Measurements from ENCODE around the gene FANCE. TPM values are rescaled to one million over a fixed set of nuclear protein-coding genes. Genes with fewer than 3 reads are reported as not detected.
A peak's percentile ranks its signal among the peaks of the same experiment; 100 is the strongest.

The FANCE gene
- total RNA-seq, 1 donor, result 16.6 TPM

DNA sequence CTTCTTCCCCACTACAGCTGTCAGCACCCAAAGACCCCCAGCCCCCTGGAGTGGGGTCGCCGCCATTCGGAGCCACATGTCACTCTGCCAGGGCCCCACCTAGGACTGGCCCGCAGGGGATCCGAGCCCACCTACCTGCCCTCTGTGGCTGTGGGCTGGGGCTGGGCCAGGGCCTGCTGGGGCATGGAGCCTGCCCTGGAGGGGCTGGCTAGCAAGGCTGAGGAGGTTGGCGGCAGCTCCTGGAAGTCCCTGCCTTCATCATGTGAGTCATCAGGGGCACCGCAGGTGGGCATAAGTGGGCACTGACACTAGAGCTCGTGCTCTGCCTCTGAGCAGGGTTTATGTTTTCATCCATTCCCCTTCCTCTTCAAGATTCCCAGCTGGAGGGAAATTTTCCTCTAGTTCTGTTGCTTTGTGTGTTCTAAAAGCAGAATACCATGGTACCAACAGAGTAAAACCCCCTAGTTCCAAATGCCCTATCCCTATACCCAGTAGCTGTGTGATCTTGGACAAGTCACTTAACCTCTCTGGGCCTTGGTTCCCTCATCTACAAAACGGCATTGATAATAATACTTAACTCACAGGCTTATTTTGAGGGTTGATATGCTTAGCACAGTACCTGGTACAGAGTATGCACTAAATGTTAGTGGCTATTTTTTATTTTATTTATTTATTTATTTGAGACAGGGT is 8.7 kb upstream of the FANCE start:
- H3K4me2 ChIP-seq (ENCODE audit: insufficient read depth, low read length), result no peak overlapping the region
- no peak overlapping the region for H3K27ac ChIP-seq (ENCODE audit: low read depth, low read length)
- no peaks in the 10 kb centered on the region for H3K9me3 ChIP-seq (ENCODE audit: low read depth, low read length)
- no peaks in the 10 kb centered on the region for H4K20me1 ChIP-seq (ENCODE audit: insufficient read depth, low read length)
- no peaks in the 10 kb centered on the region for H3K4me1 ChIP-seq (ENCODE audit: insufficient read depth, low read length)
- no peaks in the 10 kb centered on the region for H3K36me3 ChIP-seq (ENCODE audit: insufficient read depth, low read length)
- no peaks in the 10 kb centered on the region for H3K79me2 ChIP-seq (ENCODE audit: insufficient read depth, low read length)
- no peak overlapping the region for H2AFZ ChIP-seq (ENCODE audit: low read length)
- DNase-seq (ENCODE audit: insufficient read length, low spot score, missing footprints), result no peak
- H3K27me3 ChIP-seq (ENCODE audit: insufficient read depth, low read length), result no peaks in the 10 kb centered on the region
- TF ChIP-seq, protein P1, sequence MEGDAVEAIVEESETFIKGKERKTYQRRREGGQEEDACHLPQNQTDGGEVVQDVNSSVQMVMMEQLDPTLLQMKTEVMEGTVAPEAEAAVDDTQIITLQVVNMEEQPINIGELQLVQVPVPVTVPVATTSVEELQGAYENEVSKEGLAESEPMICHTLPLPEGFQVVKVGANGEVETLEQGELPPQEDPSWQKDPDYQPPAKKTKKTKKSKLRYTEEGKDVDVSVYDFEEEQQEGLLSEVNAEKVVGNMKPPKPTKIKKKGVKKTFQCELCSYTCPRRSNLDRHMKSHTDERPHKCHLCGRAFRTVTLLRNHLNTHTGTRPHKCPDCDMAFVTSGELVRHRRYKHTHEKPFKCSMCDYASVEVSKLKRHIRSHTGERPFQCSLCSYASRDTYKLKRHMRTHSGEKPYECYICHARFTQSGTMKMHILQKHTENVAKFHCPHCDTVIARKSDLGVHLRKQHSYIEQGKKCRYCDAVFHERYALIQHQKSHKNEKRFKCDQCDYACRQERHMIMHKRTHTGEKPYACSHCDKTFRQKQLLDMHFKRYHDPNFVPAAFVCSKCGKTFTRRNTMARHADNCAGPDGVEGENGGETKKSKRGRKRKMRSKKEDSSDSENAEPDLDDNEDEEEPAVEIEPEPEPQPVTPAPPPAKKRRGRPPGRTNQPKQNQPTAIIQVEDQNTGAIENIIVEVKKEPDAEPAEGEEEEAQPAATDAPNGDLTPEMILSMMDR (IDR thresholded peaks at IDR 0.05; ENCODE audit: extremely low read depth, low read depth, low read length), result no peak
- no peak overlapping the region for H3K4me3 ChIP-seq (ENCODE audit: insufficient read depth, low read length)

DNA sequence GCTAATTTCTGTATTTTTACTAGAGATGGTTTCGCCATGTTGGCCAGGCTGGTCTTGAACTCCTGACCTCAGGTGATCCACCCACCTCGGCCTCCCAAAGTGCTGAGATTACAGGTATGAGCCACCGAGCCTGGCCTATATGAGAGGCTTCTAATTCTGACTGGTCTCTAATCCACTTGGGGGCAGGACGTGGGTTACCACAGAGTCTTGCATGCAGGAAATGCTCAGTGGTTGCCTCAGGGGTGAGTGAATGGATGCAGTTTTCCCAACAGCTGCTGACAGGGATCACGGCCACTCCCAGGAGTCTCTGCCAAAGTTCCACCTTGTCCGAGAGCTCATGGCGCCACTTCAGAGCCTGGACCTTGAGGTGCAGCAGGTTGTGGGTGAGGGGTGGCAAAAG is 6.4 kb upstream of the FANCE start:
- Histone ChIP-seq H3K27ac (ENCODE audit: low read depth, low read length) (no peak overlapping the region), H3K79me2 (ENCODE audit: insufficient read depth, low read length) (no peaks in the 10 kb centered on the region), H3K4me1 (ENCODE audit: insufficient read depth, low read length) (no peaks in the 10 kb centered on the region), H4K20me1 (ENCODE audit: insufficient read depth, low read length) (no peaks in the 10 kb centered on the region), H3K4me3 (ENCODE audit: insufficient read depth, low read length) (no peak overlapping the region), H3K27me3 (ENCODE audit: insufficient read depth, low read length) (peaks cover 2% of the 10 kb centered on the region), H2AFZ (ENCODE audit: low read length) (no peak overlapping the region), H3K9me3 (ENCODE audit: low read depth, low read length) (no peaks in the 10 kb centered on the region), H3K36me3 (ENCODE audit: insufficient read depth, low read length) (no peaks in the 10 kb centered on the region), H3K4me2 (ENCODE audit: insufficient read depth, low read length) (no peak overlapping the region)
- DNase-seq (ENCODE audit: insufficient read length, low spot score, missing footprints), result no peak
- TF ChIP-seq, protein P1 (IDR thresholded peaks at IDR 0.05; ENCODE audit: extremely low read depth, low read depth, low read length), result no peak

DNA sequence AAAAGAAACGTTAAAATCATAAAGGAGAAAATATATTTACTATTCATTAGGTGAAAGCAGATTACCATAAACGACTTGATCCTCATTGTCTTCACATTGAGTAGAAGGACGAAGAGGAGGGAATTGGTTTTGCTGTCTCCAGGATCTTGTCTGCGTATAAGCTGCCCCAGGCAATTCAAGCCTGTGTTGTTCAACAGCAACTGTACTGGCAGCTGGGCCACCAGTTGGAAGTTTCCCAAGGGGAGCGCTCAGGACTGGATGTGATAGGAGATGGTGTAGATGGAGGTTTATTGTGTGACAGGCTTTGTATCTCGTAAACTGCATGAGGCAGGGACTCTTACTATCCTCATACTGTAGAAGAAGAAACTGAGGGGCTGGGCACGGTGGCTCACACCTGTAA is 3.9 kb upstream of the FANCE start:
- no peak for DNase-seq (ENCODE audit: insufficient read length, low spot score, missing footprints)
- H3K4me2 ChIP-seq (ENCODE audit: insufficient read depth, low read length), result no peak overlapping the region
- no peak overlapping the region for H2AFZ ChIP-seq (ENCODE audit: low read length)
- no peaks in the 10 kb centered on the region for H3K79me2 ChIP-seq (ENCODE audit: insufficient read depth, low read length)
- no peaks in the 10 kb centered on the region for H3K36me3 ChIP-seq (ENCODE audit: insufficient read depth, low read length)
- peaks cover 4% of the 10 kb centered on the region for H3K27me3 ChIP-seq (ENCODE audit: insufficient read depth, low read length)
- TF ChIP-seq, protein P1 (IDR thresholded peaks at IDR 0.05; ENCODE audit: extremely low read depth, low read depth, low read length), result no peak
- H4K20me1 ChIP-seq (ENCODE audit: insufficient read depth, low read length), result no peaks in the 10 kb centered on the region
- no peak overlapping the region for H3K4me3 ChIP-seq (ENCODE audit: insufficient read depth, low read length)
- H3K9me3 ChIP-seq (ENCODE audit: low read depth, low read length), result no peaks in the 10 kb centered on the region
- no peak overlapping the region for H3K27ac ChIP-seq (ENCODE audit: low read depth, low read length)
- peaks cover 10% of the 10 kb centered on the region for H3K4me1 ChIP-seq (ENCODE audit: insufficient read depth, low read length)

DNA sequence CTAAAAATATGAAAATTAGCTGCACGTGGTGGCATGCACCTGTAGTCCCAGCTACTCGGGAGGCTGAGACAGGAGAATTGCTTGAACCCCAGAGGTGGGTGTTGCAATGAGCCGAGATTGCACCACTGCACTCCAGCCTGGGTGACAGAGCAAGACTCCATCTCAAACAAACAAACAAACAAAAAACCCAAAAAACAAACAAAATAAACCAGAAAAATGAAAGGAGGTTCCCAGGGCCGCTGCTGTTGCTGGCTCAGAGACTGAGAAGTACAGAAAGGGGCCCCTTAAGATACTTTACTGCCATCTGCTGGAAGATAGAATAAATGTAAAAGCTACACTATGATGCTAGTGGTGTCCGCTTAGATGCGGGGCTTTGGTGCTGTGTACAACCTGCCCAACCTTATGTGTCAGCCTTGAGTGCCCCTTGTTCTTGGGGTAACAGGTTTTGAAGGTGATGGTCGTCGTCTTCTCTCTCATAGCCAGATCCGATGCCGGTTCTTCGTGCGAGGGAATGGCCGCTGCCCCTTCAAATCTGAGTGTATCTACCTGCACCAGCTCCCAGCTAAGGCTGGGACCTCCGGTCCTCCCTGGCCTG is 2.8 kb upstream of the FANCE start:
- peaks cover 21% of the 10 kb centered on the region for H3K4me1 ChIP-seq (ENCODE audit: insufficient read depth, low read length)
- H3K27me3 ChIP-seq (ENCODE audit: insufficient read depth, low read length), result peaks cover 4% of the 10 kb centered on the region
- TF ChIP-seq, protein P1 (IDR thresholded peaks at IDR 0.05; ENCODE audit: extremely low read depth, low read depth, low read length), result peak; percentile 67
- no peaks in the 10 kb centered on the region for H4K20me1 ChIP-seq (ENCODE audit: insufficient read depth, low read length)
- no peaks in the 10 kb centered on the region for H3K9me3 ChIP-seq (ENCODE audit: low read depth, low read length)
- no peak overlapping the region for H2AFZ ChIP-seq (ENCODE audit: low read length)
- no peaks in the 10 kb centered on the region for H3K79me2 ChIP-seq (ENCODE audit: insufficient read depth, low read length)
- DNase-seq (ENCODE audit: insufficient read length, low spot score, missing footprints), result peak; percentile 95
- H3K36me3 ChIP-seq (ENCODE audit: insufficient read depth, low read length), result no peaks in the 10 kb centered on the region
- no peak overlapping the region for H3K4me3 ChIP-seq (ENCODE audit: insufficient read depth, low read length)
- H3K27ac ChIP-seq (ENCODE audit: low read depth, low read length), result no peak overlapping the region
- H3K4me2 ChIP-seq (ENCODE audit: insufficient read depth, low read length), result peak overlapping the region; percentile 29
